Nephron (organoid): ENCODE results near the gene PEX6.
"Not testable (repeated sequence)": the region's sequence is repeated elsewhere in the genome, so short reads cannot be mapped to it uniquely, and the experiment has no call there.

Source experiments
- H3K27ac Mint-ChIP-seq, 3 experiments: 2 replicates each; pipeline ENCODE4 v1.8.0; 2020; ENCODE audit warnings: mixed read lengths in 3 of 3, mild to moderate bottlenecking in 2 of 3, moderate library complexity in 1 of 3
- H3K27me3 Mint-ChIP-seq: 2 replicates; pipeline ENCODE4 v1.8.0; 2021; ENCODE audit warnings: low read depth, mild to moderate bottlenecking, moderate library complexity, mixed read lengths
- H3K36me3 Mint-ChIP-seq: 2 replicates; pipeline ENCODE4 v1.8.0; 2020; ENCODE audit warnings: low read depth, mixed read lengths
- H3K4me1 Mint-ChIP-seq: 2 replicates; pipeline ENCODE4 v1.8.0; 2020; ENCODE audit warnings: mixed read lengths
- H3K4me3 Mint-ChIP-seq, 3 experiments: 2 replicates each; pipeline ENCODE4 v1.8.0; 2020; ENCODE audit warnings: mild to moderate bottlenecking in 3 of 3, mixed read lengths in 3 of 3, moderate library complexity in 2 of 3
- H3K9me3 Mint-ChIP-seq: 2 replicates; pipeline ENCODE4 v1.8.0; 2020; ENCODE audit warnings: mixed read lengths
- CTCF ChIP-seq, 3 experiments: fragments of 200-600 bp; sonication (generic); IDR thresholded peaks; one replicate each; pipeline ENCODE4 v1.5.0; 2021; ENCODE audit warnings: antibody characterized with exemption in 3 of 3; ENCODE audit not compliant: unreplicated experiment in 3 of 3

The PEX6 gene

GRCh38 chr6:42958125-42958524 is 20.9 kb downstream of the PEX6 start:
- peaks cover 34% of the 10 kb centered on the region for H3K27me3 Mint-ChIP-seq
- H3K36me3 Mint-ChIP-seq = peaks cover 15% of the 10 kb centered on the region
- H3K27ac Mint-ChIP-seq = no peak overlapping the region
- TF ChIP-seq CTCF (IDR thresholded peaks at IDR 0.05; ENCODE audit: unreplicated experiment in 3 of 3) = no peak
- peaks cover 10% of the 10 kb centered on the region for H3K4me1 Mint-ChIP-seq
- H3K9me3 Mint-ChIP-seq = no peaks in the 10 kb centered on the region
- no peak overlapping the region for H3K4me3 Mint-ChIP-seq

- not testable (repeated sequence) for H3K4me1 Mint-ChIP-seq, H3K27me3 Mint-ChIP-seq, H3K4me3 Mint-ChIP-seq, H3K9me3 Mint-ChIP-seq, H3K27ac Mint-ChIP-seq, H3K36me3 Mint-ChIP-seq
Measured at GRCh38 chr6:42954405-42954804, 24.6 kb downstream of the PEX6 start.

GRCh38 chr6:42952389-42952788 is 26.6 kb downstream of the PEX6 start:
- no peak for TF ChIP-seq CTCF (IDR thresholded peaks at IDR 0.05; ENCODE audit: unreplicated experiment in 3 of 3)
- Mint-ChIP-seq H3K4me3 (no peak overlapping the region), H3K36me3 (peaks cover 7% of the 10 kb centered on the region), H3K9me3 (no peaks in the 10 kb centered on the region), H3K4me1 (no peaks in the 10 kb centered on the region), H3K27ac (no peak overlapping the region), H3K27me3 (no peaks in the 10 kb centered on the region)

GRCh38 chr6:42947950-42948349 is 31.0 kb downstream of the PEX6 start:
- Mint-ChIP-seq H3K27me3 (no peaks in the 10 kb centered on the region), H3K27ac (no peak overlapping the region), H3K4me1 (no peaks in the 10 kb centered on the region), H3K4me3 (no peak overlapping the region), H3K9me3 (no peaks in the 10 kb centered on the region), H3K36me3 (peaks cover 16% of the 10 kb centered on the region)
- TF ChIP-seq CTCF (IDR thresholded peaks at IDR 0.05; ENCODE audit: unreplicated experiment in 3 of 3) = no peak

- Mint-ChIP-seq H3K27me3 (peaks cover 4% of the 10 kb centered on the region), H3K27ac (no peak overlapping the region), H3K36me3 (peaks cover 29% of the 10 kb centered on the region), H3K4me1 (no peaks in the 10 kb centered on the region), H3K9me3 (no peaks in the 10 kb centered on the region), H3K4me3 (no peak overlapping the region)
- no peak for TF ChIP-seq CTCF (IDR thresholded peaks at IDR 0.05; ENCODE audit: unreplicated experiment in 3 of 3)
Measured at GRCh38 chr6:42942444-42942843, 36.5 kb downstream of the PEX6 start.

- H3K27ac Mint-ChIP-seq, H3K27me3 Mint-ChIP-seq, H3K4me1 Mint-ChIP-seq, H3K4me3 Mint-ChIP-seq, H3K9me3 Mint-ChIP-seq: not testable (repeated sequence)
- peaks cover 37% of the 10 kb centered on the region for H3K36me3 Mint-ChIP-seq
Measured at GRCh38 chr6:42941356-42941755, 37.6 kb downstream of the PEX6 start.

GRCh38 chr6:42940493-42941045 is 38.4 kb downstream of the PEX6 start:
- TF ChIP-seq CTCF (IDR thresholded peaks at IDR 0.05; ENCODE audit: unreplicated experiment in 3 of 3) = no peak
- H3K27me3 Mint-ChIP-seq = peaks cover 4% of the 10 kb centered on the region
- H3K36me3 Mint-ChIP-seq = peaks cover 41% of the 10 kb centered on the region
- no peaks in the 10 kb centered on the region for H3K4me1 Mint-ChIP-seq
- no peaks in the 10 kb centered on the region for H3K9me3 Mint-ChIP-seq
- H3K27ac Mint-ChIP-seq = no peak overlapping the region
- no peak overlapping the region for H3K4me3 Mint-ChIP-seq
